IPS DF 19.7 (cell line): Measurements from ENCODE around the gene PCED1A.
"Not testable (repeated sequence)": the region's sequence is repeated elsewhere in the genome, so short reads cannot be mapped to it uniquely, and the experiment has no call there.

Source experiments
- DNase-seq: peaks from one replicate; pipeline ENCODE4 v3.0.0-alpha.2; 2013; ENCODE audit warnings: low read depth, low spot score

The PCED1A gene

DNA sequence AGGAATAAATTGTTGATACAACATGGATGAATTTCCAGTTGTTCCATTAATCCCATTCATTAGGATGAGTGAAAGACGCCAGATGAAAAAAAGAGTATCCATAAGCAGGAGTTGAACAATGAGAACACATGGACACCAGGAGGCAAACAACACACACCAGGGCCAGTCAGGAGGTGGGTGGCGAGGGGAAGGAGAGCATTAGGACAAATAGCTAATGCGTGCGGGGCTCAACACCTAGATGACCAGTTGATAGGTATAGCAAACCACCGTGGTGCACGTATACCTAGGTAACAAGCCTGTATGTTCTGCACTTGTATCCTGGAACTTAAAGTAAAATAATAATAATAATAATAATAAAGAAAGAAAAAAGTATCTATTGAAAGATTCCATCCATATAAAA, 11.1 kb downstream of the PCED1A start:
- DNase-seq: no peak

GRCh38 chr20:2826655-2827054, 13.8 kb downstream of the PCED1A start:
- DNase-seq: no peak

GRCh38 chr20:2825761-2826160, 14.7 kb downstream of the PCED1A start:
- DNase-seq: no peak

DNA sequence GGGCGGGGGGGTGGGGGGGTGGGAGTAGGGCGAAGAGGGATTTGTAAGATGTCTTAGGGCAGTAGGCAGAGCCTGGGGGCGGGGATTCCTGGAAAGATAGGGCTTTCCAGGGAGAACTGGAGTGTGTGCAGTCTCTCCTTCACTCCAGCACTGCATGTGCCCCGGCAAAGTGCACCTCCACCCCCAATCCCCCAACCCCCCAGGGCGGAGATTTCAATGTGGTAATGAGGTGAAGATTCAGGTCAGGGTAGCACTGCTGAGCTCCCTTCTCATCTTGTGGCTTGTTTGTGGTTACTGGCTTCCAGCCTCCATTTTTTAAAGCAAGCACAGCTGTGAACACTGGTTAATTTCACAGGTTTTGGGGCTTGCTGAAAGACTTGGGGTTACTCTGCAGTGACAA, 18.4 kb downstream of the PCED1A start:
- no peak for DNase-seq

- no peak for DNase-seq
These were observed 19.3 kb downstream of the PCED1A start for GRCh38 chr20:2820896-2821869.

GRCh38 chr20:2820084-2820895, 20.2 kb downstream of the PCED1A start:
- no peak for DNase-seq

- DNase-seq: no peak
These were observed 22.4 kb downstream of the PCED1A start for GRCh38 chr20:2817891-2818595.

DNA sequence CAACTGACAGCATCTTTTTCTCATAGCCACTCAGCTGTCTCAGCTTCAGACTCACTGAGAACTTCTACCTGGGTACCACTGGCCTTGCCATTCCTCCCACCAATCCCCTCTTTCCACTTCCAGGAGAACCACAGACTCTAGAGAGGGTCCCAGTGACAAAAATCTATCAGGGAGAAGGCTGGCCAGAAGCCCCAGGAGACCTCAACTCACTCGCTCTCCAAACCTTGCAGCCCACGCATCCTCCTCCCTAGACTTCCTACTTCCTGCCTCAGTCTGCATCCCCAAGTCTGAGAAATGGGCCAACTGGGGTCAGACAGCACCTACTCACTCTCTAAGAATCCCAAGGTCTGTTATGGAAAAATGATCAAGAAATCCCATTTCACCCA, 23.1 kb downstream of the PCED1A start:
- DNase-seq: no peak

DNA sequence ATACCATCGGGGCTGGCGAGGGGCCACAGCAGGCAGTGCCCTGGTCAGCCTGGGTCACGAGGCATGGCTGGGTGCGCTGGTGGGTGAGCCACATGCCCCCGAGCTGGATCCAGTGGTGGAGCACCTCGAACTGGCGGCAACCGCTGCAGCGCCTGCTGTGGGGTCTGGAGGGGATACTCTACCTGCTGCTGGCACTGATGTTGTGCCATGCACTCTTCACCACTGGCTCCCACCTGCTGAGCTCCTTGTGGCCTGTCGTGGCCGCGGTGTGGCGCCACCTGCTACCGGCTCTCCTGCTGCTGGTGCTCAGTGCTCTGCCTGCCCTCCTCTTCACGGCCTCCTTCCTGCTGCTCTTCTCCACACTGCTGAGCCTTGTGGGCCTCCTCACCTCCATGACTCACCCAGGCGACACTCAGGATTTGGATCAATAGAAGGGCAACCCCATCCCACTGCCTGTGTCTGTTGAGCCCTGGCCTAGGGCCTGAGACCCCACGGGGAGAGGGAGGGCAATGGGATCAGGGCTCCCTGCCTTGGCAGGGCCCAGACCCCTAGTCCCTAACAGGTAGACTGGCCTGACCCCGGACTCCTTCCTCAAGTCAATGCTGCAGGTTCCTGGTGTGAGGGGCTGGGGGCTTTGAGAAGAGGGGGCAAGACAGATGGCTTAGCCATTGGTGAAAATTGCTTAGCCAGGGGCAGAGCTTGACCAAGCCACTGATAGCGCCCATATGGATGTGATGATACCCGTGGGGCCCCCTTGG, 23.7 kb downstream of the PCED1A start:
- DNase-seq: no peak

DNA sequence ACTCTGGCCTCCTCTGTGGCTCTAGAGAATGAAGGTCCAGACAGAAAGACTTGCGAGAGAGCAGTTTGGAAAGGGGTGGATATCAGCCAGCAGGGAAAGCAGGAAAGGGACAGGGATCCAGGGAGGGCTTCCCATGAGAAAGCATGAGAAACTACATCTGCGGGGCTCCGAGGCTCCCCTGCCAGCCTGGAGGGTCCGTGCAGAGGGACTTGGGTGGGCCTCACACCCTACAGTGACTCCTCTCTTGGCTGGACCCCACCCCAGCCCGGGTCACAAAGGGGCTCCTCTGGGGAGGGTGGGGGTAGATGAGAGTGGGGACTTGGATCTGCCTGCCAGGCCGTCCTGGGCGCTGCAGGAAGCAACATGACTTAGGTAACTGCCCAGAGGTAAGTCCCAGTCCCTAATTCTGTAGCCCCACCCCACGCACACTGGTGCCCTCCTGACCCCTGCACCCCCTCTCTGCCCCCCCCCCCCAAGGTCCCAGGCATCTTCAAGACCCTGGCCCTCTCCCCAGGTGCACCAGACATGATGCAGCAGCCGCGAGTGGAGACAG, 24.3 kb downstream of the PCED1A start, which contains the start of gene TMEM239:
TSS of gene TMEM239 (plus strand) at position 335 of the 553 bp plus-strand sequence. CDS start at position 526, 191 bp downstream.
- no peak for DNase-seq

DNA sequence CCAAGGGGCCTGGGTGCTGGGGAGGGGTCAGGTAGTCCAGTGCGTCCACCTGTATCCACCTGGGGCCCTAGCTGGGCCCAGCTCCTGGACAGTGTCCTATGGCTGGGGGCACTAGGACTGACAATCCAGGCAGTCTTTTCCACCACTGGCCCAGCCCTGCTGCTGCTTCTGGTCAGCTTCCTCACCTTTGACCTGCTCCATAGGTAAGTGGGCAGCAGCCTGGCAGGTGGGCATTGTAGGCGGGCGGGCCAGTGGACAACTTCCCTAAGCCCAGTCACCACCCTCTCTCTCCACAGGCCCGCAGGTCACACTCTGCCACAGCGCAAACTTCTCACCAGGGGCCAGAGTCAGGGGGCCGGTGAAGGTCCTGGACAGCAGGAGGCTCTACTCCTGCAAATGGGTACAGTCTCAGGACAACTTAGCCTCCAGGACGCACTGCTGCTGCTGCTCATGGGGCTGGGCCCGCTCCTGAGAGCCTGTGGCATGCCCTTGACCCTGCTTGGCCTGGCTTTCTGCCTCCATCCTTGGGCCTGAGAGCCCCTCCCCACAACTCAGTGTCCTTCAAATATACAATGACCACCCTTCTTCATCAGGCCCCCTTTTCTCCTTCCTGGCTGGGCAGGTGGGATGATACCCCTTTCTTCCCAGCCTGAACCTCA, 25.1 kb downstream of the PCED1A start:
- DNase-seq: no peak

DNA sequence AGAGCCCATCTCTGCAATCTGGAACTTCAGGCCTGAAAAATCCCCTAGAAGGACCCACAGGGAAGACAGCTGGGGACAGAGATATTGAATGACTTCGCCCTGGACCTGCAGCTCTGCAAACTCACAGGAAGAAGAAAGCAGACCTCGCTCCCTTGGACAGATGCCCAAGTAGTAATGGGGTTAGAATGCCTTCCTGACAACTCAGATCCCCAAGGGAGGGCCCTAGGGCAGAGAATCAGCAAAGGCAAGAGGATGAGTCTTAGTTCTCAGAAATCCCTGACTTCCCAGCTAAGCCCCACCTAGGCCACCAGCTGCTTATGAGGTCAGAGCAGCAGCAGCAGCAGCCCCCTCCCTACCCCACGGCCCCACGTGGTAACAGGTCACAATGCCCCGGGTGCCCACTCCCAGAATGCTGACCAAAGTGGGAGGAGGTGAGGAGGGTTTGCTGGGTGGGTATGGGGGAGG, 25.8 kb downstream of the PCED1A start, which contains the start of gene C20orf141:
TSS of gene C20orf141 (plus strand) at position 401 of the 465 bp plus-strand sequence. CDS start 198 bp downstream, outside the sequence.
- DNase-seq: no peak

GRCh38 chr20:2814076-2814475, 26.4 kb downstream of the PCED1A start:
- no peak for DNase-seq

GRCh38 chr20:2812189-2812588, 28.3 kb downstream of the PCED1A start:
- no peak for DNase-seq

DNA sequence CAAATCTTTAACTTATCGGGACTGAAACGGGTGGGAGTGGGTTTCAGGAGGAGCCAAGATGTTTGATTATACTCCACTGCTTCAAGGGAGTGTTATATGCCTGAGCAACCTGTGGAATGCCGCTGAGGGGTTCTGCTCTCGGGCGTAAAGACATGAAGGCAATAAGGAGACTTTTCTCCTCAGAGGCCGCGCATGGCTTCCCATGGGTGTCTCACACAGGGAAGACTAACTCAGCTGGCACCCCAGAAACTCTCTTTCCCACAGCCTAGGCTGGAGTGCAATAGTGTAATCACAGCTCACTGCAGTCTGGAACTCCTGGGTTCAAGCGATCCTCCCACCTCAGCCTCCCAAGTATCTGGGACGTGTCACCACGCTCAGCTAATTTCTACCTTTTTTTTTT, 30.8 kb downstream of the PCED1A start:
- no peak for DNase-seq

DNA sequence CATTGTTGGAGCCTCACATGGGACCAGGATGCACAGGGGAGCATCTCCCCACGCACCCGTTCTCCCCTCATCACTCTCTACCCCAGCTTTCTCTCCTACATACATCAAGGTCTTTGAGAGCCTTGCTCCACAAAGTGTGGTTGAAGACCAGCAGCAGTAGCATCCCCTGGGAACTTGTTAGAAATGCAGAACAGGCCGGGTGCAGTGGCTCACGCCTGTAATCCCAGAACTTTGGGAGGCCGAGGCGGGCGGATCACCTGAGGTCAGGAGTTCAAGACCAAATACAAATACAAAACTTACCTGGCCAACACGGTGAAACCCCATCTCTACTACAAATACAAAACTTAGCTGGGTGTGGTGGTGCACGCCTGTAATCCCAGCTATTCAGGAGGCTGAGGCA, 32.5 kb downstream of the PCED1A start:
- not testable (repeated sequence) for DNase-seq

DNA sequence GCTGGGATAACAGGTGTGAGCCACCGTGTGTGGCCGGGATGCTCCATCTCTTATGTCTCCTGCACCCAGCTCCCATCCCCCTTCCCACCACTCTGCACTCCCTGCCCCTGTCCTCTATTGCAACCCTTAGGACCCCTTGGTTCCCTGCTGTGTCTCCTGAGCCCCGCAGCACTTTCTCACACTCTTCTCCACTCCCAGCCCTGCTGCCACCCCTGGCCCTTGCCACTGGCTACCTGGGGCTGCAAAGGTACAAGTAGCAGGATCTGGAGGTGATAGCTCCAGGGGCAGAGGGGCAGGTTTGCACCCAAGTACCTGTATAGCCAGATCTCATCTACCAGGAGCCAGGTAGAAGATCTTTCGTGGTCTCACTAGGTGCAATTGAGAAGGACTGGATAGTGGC, 33.4 kb downstream of the PCED1A start:
- DNase-seq: no peak

DNA sequence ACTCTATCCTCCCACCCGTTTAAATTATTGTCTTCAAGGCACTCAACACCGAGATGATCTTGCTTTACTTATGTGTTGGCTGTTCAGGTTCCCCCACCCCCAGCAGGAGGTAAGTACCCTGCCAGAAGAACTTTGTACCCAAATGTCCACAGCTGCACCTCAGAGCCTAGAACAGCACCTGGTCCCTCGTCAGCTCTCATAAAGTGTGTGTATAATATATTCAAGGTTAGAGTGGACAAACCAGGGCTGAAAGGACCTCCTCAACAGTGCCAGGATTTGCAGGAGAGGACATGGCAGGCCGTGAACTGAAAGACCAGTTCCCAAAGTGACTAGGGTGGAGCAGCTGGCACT, 34.1 kb downstream of the PCED1A start:
- no peak for DNase-seq

GRCh38 chr20:2805689-2806350, 34.6 kb downstream of the PCED1A start:
- no peak for DNase-seq
